NCI-H2227 (cell line): ENCODE data around the gene FANCD2.
A peak's percentile ranks its signal among the peaks of the same experiment; 100 is the strongest.
"Not testable (repeated sequence)": the region's sequence is repeated elsewhere in the genome, so short reads cannot be mapped to it uniquely, and the experiment has no call there.

Experiments used
- DNase-seq: peaks from one replicate; lab custom pipeline; 2025; ENCODE audit not compliant: unreplicated experiment; lab: John Stamatoyannopoulos, UW

FANCD2 gene

DNA sequence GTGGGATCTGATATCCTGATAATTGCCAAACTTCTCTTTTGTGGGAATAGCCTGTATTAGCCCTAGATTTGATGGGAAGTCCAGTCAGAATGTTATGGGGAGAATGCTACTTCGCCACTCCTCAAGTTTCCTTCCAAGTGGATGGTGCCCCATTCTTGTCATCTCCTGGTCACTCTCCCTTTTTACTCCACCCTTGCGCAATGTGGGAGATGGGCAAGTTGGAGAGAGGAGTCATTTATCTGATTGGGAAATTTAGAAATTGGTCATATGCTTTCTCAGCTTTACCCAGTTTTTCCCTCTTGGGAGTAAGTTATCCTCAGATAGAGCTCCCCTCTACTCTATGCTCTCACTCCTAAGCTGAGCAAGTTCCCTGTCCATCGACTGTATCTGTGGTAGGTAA lies 67.4 kb downstream of the FANCD2 start:
- DNase-seq, result no peak

DNA sequence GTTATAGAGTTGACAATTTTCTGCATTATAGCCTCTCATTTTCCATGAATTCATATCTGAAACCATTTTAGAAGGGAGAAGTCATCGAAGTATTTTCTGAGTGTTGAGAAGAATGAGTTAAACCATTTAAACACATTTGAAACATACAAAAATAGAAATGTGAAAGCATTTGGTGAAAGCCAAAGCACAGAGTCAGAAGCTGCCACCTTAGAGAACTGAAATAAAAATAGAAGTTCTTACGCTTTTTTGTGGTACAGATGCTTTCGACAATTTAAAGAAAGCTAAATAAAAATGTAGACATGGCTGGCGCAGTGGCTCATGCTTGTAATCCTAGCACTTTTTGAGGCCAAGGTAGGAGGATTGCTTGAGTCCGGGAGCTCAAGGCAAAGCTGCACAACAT lies 72.8 kb downstream of the FANCD2 start:
- DNase-seq, result no peak

DNA sequence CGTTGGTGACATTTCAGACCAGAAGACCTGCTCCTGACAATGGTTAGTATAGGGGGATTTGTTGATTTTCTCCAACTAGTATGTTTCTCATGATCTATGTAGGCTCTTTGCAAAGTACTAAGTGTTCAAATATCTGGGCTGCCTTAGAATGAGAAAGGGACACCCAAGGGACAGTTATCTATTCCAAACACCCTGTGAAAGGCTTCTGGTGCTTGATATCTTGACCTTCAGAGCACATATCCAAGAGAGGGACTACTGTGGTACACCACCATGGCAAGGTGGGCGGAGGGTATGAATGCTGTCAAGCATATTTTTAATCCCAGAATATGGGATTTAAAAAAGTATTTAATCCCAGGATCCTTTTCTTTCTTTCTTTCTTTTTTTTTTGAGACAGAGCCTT lies 80.7 kb downstream of the FANCD2 start:
- DNase-seq, result no peak

- no peak for DNase-seq
Observed at GRCh38 chr3:10108091-10108490, 81.9 kb downstream of the FANCD2 start, which contains the start of gene FANCD2OS. Gene FANCD2OS (minus strand): TSS chr3:10108255. CDS start chr3:10104774, 3,481 bp downstream.

- peak; percentile 94 for DNase-seq
Observed at GRCh38 chr3:10115326-10116137, 89.3 kb downstream of the FANCD2 start, which contains the start of gene BRK1. Gene BRK1 (plus strand): TSS chr3:10115675. CDS start chr3:10115702, 27 bp downstream.

DNA sequence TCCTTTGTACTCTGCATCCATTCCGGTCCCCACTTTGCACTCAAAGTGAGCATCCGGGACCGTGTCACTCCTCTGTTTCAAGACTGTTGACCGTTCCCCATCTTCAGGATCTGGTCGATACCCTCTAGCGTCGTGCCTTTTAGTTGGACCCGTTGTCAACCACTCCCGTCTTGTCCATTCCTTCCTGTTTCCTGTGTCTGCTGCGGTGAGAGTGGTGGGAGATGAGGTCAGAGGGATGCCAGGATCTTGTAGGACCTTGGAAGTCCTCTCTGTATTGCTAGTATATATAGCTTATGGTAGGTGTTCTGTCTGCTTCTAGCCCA lies 89.9 kb downstream of the FANCD2 start:
- no peak for DNase-seq

GRCh38 chr3:10116928-10117327 lies 90.7 kb downstream of the FANCD2 start:
- no peak for DNase-seq

DNA sequence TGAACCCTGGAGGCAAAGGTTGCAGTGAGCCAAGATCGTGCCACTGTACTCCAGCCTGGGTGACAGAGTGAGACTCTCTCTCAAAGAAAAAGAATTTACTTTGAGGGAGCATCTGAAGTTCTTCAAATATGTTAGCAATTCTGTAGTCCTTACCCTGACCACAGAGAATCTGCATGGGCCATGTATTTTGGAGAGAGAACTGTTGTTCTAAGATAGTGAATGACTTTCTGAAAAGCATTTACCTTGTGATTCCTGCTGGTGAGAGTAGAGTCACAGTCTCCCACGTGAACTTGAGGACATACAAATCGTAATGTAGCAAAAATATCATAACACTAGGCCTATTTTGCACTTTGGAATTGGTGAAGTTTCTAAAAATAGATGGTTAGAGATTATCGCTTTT lies 93.1 kb downstream of the FANCD2 start:
- no peak for DNase-seq

DNA sequence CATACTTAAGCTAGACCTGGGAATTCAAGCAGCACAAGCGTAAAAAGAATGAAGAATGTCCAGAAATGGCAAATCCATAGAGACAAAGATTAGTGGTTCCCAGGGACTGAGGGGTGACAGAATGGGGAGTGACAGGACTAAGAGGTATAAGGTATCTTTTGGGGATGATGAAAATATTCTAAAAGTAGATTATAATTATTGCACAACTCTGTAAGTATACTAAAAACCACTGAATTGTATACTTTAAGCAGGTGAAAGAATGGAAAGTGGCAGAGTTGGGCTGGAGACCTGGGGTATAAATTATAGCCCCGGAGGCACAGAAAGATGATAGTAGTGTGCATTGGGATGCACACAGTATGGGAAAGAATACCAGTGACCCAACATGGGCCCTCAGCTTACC lies 94.8 kb downstream of the FANCD2 start:
- DNase-seq, result no peak

DNA sequence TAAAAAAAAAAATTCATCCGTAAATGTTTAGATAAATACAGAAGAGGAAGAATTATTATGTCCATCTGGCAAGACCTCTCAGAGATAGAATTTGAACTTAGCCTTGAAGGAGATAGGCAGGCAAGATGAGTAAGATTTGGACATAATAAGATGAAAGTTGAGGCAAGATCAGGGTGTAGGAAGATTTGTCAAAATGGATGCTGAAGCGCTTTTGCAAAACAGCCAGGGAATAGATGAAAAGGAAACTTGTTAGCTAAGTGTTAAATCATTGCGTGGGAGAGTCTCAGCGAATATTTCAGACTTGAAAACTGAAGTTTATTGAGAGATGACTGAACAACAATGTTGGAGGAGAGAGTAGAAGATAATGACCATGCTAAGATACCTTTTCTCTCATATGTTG lies 96.5 kb downstream of the FANCD2 start:
- DNase-seq, result no peak

- not testable (repeated sequence) for DNase-seq
Observed at GRCh38 chr3:10135872-10136271, 109.6 kb downstream of the FANCD2 start.

DNA sequence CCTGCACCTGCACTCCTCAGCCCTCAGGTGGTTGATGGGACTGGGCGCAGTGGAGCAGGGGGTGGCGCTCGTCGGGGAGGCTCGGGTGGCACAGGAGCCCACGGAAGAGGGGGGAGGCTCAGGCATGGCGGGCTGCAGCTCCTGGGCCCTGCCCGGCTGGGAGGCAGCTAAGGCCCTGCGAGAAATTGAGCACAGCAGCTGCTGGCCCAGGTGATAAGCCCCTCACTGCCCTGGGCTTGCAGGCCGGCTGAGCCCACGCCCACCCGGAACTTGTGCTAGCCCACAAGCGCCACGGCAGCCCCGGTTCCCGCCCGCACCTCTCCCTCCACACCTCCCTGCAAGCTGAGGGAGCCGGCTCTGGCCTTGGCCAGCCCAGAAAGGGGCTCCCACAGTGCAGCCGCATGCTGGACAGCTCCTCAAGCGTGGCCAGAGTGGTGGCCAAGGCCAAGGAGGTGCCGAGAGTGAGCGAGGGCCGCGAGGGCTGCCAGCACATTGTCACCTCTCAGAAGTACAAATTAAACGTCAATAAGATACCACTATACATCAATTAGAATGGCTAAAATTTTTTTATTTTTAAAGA lies 110.3 kb downstream of the FANCD2 start:
- no peak for DNase-seq

DNA sequence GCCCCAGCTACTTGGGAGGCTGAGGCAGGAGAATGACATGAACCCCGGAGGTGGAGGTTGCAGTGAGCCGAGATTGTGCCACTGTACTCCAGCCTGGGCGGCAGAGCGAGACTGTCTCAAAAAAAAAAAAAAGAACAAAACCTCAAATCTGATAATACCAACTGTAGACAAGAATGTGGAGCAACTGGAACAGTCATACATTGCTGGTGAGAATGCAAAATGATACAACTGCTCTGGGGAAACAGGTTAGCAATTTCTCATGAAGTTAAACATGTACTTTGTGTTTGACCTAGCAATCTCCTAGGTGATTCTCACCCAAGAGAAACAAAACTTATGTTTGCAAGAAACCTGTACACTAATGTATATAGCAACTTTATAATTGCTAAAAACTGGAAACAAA lies 110.9 kb downstream of the FANCD2 start:
- DNase-seq, result no peak

- DNase-seq, result no peak
Observed at GRCh38 chr3:10140996-10141546, 114.8 kb downstream of the FANCD2 start.

DNA sequence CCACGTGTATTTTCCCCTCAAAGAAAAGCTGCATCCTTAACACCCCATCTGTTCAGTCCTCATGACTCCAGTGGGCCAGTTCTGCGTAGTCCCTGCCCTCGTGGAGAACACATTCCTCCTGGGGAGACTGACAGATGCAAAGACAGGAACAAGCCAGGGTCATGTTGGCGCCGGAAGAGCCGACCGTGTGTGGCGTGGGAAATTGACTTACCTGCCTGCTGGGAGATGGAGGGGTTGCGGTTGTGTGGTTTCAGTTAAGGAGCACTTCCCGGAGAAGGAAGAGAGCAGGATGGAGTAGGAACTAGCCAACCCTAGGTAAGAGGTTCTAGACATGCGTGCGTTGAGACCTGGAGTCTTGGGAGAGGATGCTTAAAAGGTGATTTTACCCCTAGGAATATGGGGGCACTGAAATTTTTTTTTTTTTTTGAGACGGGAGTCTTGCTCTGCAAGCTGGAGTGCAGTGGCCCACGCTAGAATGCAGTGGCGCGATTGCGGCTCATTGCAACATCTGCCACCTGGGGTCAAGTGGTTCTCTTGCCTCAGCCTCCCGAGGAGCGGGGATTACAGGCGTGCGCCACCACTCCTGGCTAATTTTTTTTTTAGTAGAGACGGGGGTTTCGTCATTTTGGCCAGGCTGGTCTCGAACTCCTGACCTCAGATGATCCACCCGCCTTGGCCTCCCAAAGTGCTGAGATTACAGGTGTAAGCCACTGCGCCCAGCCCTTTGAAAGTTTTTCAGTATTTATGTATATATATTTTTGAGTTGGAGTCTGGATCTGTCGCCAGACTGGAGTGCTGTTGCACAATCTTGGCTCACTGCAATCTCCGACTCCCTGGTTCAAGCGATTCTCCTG lies 116.7 kb downstream of the FANCD2 start:
- no peak for DNase-seq

GRCh38 chr3:10145685-10146084 lies 119.4 kb downstream of the FANCD2 start:
- no peak for DNase-seq

DNA sequence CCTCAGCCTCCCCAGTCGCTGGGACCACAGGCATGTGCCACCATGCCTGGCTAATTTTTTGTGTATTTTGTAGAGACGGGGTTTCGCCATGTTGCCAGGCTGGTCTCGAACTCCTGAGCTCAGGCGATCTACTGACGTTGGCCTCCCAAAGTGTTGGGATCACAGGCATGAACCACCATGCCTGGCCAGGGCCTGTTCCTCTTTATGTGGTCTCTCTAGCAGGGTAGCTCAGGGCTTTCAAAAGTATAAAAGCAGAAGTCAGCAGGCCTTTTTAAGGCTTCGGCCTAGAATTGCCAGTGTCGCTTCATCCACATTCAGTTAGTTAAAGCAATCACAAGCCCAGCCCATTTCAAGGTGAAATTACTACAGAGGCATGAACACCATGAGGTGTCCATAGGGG lies 123.0 kb downstream of the FANCD2 start:
- no peak for DNase-seq

DNA sequence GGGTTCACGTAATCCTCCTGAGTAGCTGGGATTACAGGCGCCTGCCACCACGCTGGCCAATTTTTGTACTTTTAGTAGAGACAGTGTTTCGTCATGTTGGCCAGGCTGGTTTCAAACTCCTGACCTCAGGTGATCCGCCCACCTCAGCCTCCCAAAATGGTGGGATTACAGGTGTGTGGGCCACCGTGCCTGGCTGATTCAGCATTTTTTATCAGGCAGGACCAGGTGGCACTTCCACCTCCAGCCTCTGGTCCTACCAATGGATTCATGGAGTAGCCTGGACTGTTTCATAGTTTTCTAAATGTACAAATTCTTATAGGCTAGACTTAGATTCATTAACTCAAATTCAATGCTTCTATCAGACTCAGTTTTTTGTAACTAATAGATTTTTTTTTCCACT lies 124.8 kb downstream of the FANCD2 start:
- no peak for DNase-seq
